SK-N-MC (cell line): ENCODE measurements around the gene CES4A.

Source experiments
- EZH2 ChIP-seq: fragments of 200-600 bp; sonication (generic); IDR thresholded peaks from one replicate; pipeline ENCODE4 v1.6.1; 2017; ENCODE audit warnings: antibody characterized with exemption
- POLR2AphosphoS5 ChIP-seq: IDR thresholded peaks from 2 replicates; pipeline ENCODE4 v1.6.1; 2012; ENCODE audit warnings: mild to moderate bottlenecking, low read depth, low read length, borderline replicate concordance

DNA sequence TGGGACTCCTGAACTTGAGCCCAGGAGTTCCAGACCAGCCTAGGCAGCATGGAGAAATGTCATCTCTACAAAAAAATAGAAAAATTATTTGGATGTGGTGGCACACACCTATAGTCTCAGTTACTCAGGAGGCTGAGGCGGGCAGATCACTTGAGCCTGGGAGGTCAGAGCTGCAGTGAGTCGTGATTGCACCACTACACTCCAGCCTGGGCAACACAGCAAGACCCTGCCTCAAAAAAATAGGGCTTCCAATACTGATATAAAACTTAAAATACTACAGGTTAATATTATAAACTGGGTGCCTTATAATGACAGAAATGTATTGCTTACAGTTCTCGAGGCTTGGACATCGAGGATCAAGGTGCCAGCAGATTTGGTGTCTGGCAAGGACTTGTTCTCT lies 42.5 kb upstream of the CES4A start:
- no peak for TF ChIP-seq EZH2
- no peak for TF ChIP-seq POLR2AphosphoS5
